AG10803 (cell line): Measurements from ENCODE around the gene ARL8B.

ENCODE experiments used
- DNase-seq: peaks from one replicate; pipeline ENCODE4 v3.0.0; 2010; ENCODE audit warnings: low read depth
- H3K4me3 ChIP-seq: 2 replicates; pipeline ENCODE4 v1.5.1; 2011; ENCODE audit warnings: mild to moderate bottlenecking, low read length, control low read depth
- TF ChIP-seq, protein P1 (sequence below): conservative IDR thresholded peaks from 2 replicates; pipeline ENCODE4 v1.5.1; 2011; ENCODE audit warnings: mild to moderate bottlenecking, low read length, control low read depth, inconsistent platforms

Gene ARL8B

GRCh38 chr3:5136919-5137429 lies 14.9 kb downstream of the ARL8B start:
- no peak overlapping the region for H3K4me3 ChIP-seq
- TF ChIP-seq, protein P1, sequence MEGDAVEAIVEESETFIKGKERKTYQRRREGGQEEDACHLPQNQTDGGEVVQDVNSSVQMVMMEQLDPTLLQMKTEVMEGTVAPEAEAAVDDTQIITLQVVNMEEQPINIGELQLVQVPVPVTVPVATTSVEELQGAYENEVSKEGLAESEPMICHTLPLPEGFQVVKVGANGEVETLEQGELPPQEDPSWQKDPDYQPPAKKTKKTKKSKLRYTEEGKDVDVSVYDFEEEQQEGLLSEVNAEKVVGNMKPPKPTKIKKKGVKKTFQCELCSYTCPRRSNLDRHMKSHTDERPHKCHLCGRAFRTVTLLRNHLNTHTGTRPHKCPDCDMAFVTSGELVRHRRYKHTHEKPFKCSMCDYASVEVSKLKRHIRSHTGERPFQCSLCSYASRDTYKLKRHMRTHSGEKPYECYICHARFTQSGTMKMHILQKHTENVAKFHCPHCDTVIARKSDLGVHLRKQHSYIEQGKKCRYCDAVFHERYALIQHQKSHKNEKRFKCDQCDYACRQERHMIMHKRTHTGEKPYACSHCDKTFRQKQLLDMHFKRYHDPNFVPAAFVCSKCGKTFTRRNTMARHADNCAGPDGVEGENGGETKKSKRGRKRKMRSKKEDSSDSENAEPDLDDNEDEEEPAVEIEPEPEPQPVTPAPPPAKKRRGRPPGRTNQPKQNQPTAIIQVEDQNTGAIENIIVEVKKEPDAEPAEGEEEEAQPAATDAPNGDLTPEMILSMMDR = no peak
- no peak for DNase-seq

- DNase-seq = peak; percentile 56
- no peak overlapping the region for H3K4me3 ChIP-seq
- TF ChIP-seq, protein P1 = no peak
Observed at GRCh38 chr3:5138214-5138981, 16.3 kb downstream of the ARL8B start.

DNA sequence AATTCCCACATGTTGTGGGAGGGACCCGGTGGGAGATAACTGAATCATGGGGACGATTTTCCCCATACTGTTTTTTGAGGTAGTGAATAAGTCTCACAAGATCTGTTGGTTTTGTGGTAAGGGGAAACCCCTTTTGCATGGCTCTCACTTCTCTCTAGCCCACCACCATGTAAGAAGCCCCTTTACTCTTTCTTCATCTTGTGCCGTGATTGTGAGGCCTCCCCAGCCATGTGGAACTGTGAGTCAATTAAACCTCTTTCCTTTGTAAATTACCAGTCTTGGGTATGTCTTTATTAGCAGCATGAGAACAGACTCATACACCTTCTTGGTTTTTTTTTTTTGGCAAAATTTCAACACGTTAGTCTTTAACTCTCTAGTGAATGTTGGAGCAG lies 18.1 kb downstream of the ARL8B start:
- TF ChIP-seq, protein P1 = no peak
- no peak for DNase-seq
- no peak overlapping the region for H3K4me3 ChIP-seq

GRCh38 chr3:5140839-5141238 lies 18.7 kb downstream of the ARL8B start:
- H3K4me3 ChIP-seq = no peak overlapping the region
- DNase-seq = no peak
- TF ChIP-seq, protein P1 = no peak

DNA sequence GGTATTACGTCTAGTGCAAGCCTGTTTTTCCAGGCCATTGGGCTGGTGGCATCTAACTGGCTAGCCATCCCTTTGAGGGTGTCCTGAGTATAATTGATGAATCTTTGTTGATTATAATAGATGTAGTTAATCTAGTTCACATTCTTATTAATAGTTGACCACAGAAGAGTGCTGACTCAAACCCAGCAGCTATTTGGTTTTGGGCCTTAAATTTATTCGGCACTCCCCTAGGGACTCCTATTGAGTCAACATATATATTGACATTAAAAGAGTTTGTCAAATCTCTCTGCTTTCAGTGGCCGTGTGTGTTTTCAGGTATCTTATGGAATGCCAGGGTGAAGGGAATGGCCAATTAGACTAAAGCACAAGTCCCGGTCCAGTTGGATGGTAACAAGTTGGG lies 19.7 kb downstream of the ARL8B start:
- no peak overlapping the region for H3K4me3 ChIP-seq
- TF ChIP-seq, protein P1 = no peak
- no peak for DNase-seq

DNA sequence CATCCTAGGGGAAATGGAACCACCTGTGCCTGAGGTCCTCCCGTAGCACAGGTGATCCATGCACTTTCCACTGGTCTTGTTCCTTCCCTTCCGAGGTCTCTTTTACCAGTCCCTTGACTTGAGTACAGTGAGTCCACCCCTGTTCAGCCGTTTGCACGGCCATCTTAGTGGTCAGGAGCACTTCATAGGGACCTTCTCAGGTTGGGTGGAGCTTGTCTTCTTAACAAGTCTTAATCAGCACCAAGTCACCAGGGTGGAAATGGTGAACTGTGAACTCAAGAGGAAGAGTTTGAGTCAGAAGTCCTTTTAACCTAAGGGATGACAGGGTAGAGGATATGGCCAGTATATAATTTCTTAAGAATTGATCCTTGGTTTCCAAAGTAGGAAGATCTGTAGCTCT lies 21.4 kb downstream of the ARL8B start:
- TF ChIP-seq, protein P1 = no peak
- DNase-seq = no peak
- H3K4me3 ChIP-seq = no peak overlapping the region

DNA sequence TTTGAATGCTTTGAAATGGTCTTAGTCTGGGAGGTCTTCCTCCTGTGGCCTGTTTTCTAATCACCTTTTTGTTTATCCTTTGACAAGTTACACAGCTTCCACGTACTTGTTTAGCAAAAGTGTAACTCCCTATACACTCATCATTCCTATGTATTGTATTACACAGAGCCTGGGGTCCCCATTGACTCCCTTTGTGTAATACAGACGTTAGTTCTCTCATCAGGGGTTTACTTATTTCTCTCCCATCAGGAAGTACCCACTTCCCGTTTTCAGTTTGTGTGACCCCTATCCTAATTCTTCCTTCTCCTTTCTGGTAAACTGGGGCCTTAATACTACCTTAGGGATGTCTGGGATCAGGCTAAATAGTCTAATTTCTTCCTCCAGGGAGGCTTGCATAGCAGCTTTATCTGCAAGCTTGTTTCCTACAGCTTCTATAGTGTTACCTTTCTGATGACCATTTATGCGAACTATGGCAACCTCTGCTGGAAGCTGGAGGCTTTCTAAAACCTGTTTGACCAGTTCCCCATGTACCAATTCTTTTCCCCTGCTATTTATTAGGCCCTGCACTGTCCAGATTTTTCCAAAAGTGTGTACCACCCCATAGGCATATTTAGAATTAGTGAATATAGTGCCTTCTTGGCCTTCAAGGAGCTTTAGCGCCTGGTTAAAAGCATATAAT lies 22.4 kb downstream of the ARL8B start:
- TF ChIP-seq, protein P1 = no peak
- DNase-seq = no peak
- no peak overlapping the region for H3K4me3 ChIP-seq
